GM12878 (cell line): ENCODE measurements around the gene CCDC27.

Experiments
- CREM ChIP-seq: IDR thresholded peaks from 2 replicates; pipeline ENCODE4 v1.6.1; 2014; ENCODE audit warnings: antibody characterized with exemption, low read depth
- CTCF ChIP-seq, 3 experiments: IDR thresholded peaks in 2 of 3; conservative IDR thresholded peaks in 1 of 3; 2 replicates each; pipeline ENCODE4 v1.5.1; 2011; ENCODE audit warnings: low read depth in 3 of 3, low read length in 3 of 3, mild to moderate bottlenecking in 3 of 3, control low read depth in 2 of 3, moderate library complexity in 2 of 3, inconsistent platforms in 1 of 3, mixed read lengths in 1 of 3; ENCODE audit not compliant: control insufficient read depth in 2 of 3, insufficient read depth in 1 of 3; ENCODE audit errors: extremely low read depth in 1 of 3
- RAD21 ChIP-seq: IDR thresholded peaks from 2 replicates; pipeline ENCODE4 v1.6.1; 2011; ENCODE audit warnings: mild to moderate bottlenecking, low read depth, low read length, moderate library complexity; ENCODE audit not compliant: insufficient read depth

- TF ChIP-seq CREM = no peak
- no peak for TF ChIP-seq RAD21
- TF ChIP-seq CTCF (IDR thresholded peaks at IDR 0.05 in 2 of 3, conservative IDR thresholded peaks at IDR 0.05 in 1 of 3; ENCODE audit: control insufficient read depth in 2 of 3, extremely low read depth in 1 of 3, insufficient read depth in 1 of 3, low read depth in 3 of 3, low read length in 3 of 3) = no peak
These were observed 19.0 kb upstream of the CCDC27 start for GRCh38 chr1:3733094-3733882.
